Mesothelial cell of epicardium (in vitro differentiated cells): ENCODE data around the gene KCNMA1. TPM values are rescaled to one million over a fixed set of nuclear protein-coding genes. Genes with fewer than 3 reads are reported as not detected.

Experiments used
- DNase-seq, 2 experiments: peaks; one replicate each; pipeline ENCODE4 v3.0.0; 2021; ENCODE audit warnings: low spot score in 2 of 2; ENCODE audit not compliant: unreplicated experiment in 2 of 2
- H3K27ac Mint-ChIP-seq: 2 replicates; pipeline ENCODE4 v1.8.0; 2021; ENCODE audit warnings: mixed read lengths
- H3K27me3 Mint-ChIP-seq: 2 replicates; pipeline ENCODE4 v1.8.0; 2021; ENCODE audit warnings: low read depth, mixed read lengths
- H3K36me3 Mint-ChIP-seq: 2 replicates; pipeline ENCODE4 v1.8.0; 2021; ENCODE audit warnings: mixed read lengths
- H3K4me1 Mint-ChIP-seq: 2 replicates; pipeline ENCODE4 v1.8.0; 2021; ENCODE audit warnings: mixed read lengths
- H3K4me3 Mint-ChIP-seq: 2 replicates; pipeline ENCODE4 v1.8.0; 2021; ENCODE audit warnings: mild to moderate bottlenecking, moderate library complexity, mixed read lengths
- H3K9me3 Mint-ChIP-seq: 2 replicates; pipeline ENCODE4 v1.8.0; 2021; ENCODE audit warnings: mixed read lengths
- total RNA-seq: library from RNA; stranded (reverse); gene quantifications from 3 replicates; pipeline ENCODE4 v1.2.1, GENCODE V29; 2021
- TF ChIP-seq, protein P1 (sequence below): fragments of 200-600 bp; sonication (generic); IDR thresholded peaks from one replicate; pipeline ENCODE4 v1.5.0; 2021; ENCODE audit warnings: antibody characterized with exemption; ENCODE audit not compliant: unreplicated experiment

The KCNMA1 gene
- total RNA-seq, 1 donor from 2014 or later: 44.0 TPM

DNA sequence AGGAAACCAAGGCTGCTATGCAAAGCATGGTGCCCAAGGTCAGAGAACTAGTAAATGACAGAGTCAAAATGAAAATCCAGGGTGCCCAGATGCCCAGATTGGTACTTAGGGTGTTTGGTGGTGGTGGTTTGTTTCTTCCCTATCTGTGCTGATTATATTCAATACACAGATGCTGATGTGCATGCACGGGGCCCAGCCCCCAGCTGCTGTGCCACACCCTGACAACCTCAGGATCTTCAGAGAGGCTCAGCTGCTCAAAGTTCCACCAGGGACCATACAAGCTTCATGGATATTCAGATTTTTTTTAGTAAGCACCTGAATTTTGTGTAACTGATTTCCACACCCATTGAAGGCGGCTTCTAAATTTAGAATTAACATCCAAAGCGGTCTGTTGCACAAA, 75.6 kb downstream of the KCNMA1 start:
- H3K27ac Mint-ChIP-seq: no peak overlapping the region
- no peaks in the 10 kb centered on the region for H3K27me3 Mint-ChIP-seq
- H3K36me3 Mint-ChIP-seq: no peaks in the 10 kb centered on the region
- no peak overlapping the region for H3K4me3 Mint-ChIP-seq
- no peaks in the 10 kb centered on the region for H3K9me3 Mint-ChIP-seq
- peaks cover 30% of the 10 kb centered on the region for H3K4me1 Mint-ChIP-seq
- DNase-seq: no peak
- TF ChIP-seq, protein P1, sequence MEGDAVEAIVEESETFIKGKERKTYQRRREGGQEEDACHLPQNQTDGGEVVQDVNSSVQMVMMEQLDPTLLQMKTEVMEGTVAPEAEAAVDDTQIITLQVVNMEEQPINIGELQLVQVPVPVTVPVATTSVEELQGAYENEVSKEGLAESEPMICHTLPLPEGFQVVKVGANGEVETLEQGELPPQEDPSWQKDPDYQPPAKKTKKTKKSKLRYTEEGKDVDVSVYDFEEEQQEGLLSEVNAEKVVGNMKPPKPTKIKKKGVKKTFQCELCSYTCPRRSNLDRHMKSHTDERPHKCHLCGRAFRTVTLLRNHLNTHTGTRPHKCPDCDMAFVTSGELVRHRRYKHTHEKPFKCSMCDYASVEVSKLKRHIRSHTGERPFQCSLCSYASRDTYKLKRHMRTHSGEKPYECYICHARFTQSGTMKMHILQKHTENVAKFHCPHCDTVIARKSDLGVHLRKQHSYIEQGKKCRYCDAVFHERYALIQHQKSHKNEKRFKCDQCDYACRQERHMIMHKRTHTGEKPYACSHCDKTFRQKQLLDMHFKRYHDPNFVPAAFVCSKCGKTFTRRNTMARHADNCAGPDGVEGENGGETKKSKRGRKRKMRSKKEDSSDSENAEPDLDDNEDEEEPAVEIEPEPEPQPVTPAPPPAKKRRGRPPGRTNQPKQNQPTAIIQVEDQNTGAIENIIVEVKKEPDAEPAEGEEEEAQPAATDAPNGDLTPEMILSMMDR: no peak

DNA sequence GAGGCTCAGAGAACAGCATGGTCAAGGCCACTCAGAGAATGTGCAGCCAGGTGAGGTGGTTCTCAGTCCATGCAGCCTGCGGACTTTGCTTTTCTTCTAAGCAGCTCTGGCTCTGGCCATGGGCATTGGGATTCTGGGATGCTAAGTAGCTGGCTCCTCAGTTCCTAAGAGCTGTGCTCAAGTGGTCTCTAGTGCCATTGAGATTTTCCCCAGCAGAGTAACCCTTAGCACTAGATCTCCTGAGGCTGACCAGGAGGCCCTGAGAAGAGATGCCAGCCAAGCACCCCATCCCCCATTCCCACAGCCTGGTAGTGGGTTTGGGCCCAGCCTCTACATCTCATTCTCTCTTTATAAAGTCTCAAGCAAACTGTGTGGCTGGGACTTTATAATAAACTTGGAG, 77.1 kb downstream of the KCNMA1 start:
- Mint-ChIP-seq H3K27ac (no peak overlapping the region), H3K9me3 (no peaks in the 10 kb centered on the region), H3K4me3 (no peak overlapping the region), H3K27me3 (no peaks in the 10 kb centered on the region), H3K36me3 (no peaks in the 10 kb centered on the region), H3K4me1 (peaks cover 20% of the 10 kb centered on the region)
- no peak for DNase-seq
- TF ChIP-seq, protein P1: no peak

DNA sequence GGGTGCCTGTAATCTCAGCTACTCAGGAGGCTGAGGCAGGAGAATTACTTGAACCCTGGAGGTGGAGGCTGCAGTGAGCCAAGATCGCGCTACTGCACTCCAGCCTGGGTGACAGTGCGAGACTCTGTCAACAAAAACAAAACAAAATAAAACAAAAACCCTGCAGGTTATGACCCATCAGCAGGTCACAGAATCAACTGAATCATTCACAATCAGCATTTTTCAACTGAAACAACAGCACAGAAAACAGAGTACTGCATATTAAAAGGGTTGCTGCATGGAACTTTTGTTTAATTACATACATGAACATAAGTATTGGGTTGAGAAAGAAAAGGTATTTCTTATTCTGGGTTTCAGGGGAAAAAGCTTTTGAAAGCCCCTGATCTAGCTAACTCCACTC, 77.6 kb downstream of the KCNMA1 start:
- TF ChIP-seq, protein P1: no peak

DNA sequence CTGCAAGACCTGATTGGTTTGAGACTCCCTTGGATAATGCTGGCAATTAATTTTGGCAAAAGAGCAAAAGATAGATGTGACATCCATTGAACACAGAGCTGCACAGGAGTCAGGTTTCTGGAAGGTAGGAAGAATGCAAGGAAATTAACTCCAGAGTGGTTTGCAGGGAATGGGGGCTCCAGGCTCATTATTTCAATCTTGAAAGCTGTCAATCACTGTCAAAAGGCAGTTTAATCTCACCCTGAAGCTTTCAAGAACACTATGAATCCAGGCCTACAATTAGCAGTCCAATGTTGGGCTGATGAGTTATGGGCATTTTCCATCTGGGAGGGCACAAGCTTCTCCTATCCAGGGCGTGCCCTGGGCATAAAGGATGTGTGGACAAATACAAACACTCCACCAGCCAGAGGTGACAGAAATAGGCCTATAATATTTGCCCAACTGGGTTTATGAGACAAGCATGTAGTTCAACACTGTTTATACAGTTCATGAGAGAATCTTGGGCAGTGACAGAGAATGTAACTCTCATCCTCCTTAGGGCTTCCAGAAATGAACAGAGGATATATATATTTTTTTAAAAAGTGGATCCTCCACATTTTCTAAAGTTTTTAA, 80.5 kb downstream of the KCNMA1 start:
- H3K27ac Mint-ChIP-seq: no peak overlapping the region
- no peaks in the 10 kb centered on the region for H3K27me3 Mint-ChIP-seq

More for the DNA sequence above, 77.6 kb downstream of the KCNMA1 start:
- Mint-ChIP-seq H3K27me3 (no peaks in the 10 kb centered on the region), H3K4me1 (peaks cover 20% of the 10 kb centered on the region), H3K9me3 (no peaks in the 10 kb centered on the region), H3K36me3 (no peaks in the 10 kb centered on the region), H3K4me3 (no peak overlapping the region), H3K27ac (no peak overlapping the region)
- no peak for DNase-seq

DNA sequence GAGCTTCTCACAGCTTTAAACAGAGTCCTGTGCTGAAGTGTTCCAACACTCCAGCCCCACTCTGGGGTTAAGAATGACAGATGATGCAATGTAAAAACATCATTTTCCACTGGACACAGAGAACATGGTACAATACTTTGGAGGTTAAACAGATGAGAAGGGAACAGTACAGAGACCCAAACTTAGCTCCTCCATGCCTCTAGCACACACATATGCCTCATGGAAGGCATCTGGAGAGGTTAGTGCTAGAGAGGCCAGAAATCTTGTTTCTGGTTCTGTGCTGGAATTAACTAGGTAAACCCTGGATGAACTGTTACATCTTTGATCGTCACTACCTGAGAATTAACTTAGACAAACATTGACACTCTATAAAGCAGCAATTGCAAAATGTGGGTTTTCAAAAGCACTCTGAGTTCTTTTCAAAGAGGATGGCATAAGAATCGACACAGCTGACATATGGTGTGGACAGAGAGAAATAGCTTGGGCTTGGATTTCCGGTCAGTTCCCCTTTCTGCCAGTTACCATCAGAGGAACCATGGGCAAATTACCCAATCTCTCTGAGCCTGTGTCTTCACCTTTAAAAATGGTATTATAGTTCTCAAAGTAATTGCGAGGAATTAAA, 81.9 kb downstream of the KCNMA1 start:
- Mint-ChIP-seq H3K4me1 (peaks cover 10% of the 10 kb centered on the region), H3K27me3 (no peaks in the 10 kb centered on the region), H3K36me3 (no peaks in the 10 kb centered on the region), H3K4me3 (no peak overlapping the region), H3K9me3 (no peaks in the 10 kb centered on the region), H3K27ac (no peak overlapping the region)
- no peak for DNase-seq
- TF ChIP-seq, protein P1: no peak

More for the DNA sequence above, 80.5 kb downstream of the KCNMA1 start:
- H3K4me3 Mint-ChIP-seq: no peak overlapping the region
- no peaks in the 10 kb centered on the region for H3K9me3 Mint-ChIP-seq
- TF ChIP-seq, protein P1: no peak
- H3K36me3 Mint-ChIP-seq: no peaks in the 10 kb centered on the region
- no peak for DNase-seq
- H3K4me1 Mint-ChIP-seq: peaks cover 10% of the 10 kb centered on the region
